Adipose tissue (tissue), 3 donors: ENCODE measurements around the gene NTN1. TPM values are rescaled to one million over a fixed set of nuclear protein-coding genes. Genes with fewer than 3 reads are reported as not detected.

Source experiments
- H3K27ac ChIP-seq: one replicate; pipeline ENCODE4 v1.5.1; 2013; ENCODE audit warnings: low read depth, low read length
- WGBS, 3 donors: extraction: QIAGEN DNeasy Blood & Tissue Kit; methylation state at CpG; one replicate each; pipeline ENCODE4 v1.1.7; 2013; 5-methylcytosine and 5-hydroxymethylcytosine counted together
- polyA plus RNA-seq, 3 donors: library from polyadenylated mRNA; stranded (reverse); fragments of 200-250 nt; gene quantifications; one replicate each; pipeline ENCODE4 v1.2.3, GENCODE V29; 2013
- donor health status: healthy with polysubstance abuse.
- donor health status: Bipolar disorder and iron deficiency.
- donor health status: healthy.

Gene NTN1
- polyA plus RNA-seq, 3 donors: 1.6 to 3.7 (median 2.0) TPM

GRCh38 chr17:9195961-9196670 is 174.8 kb downstream of the NTN1 start:
- H3K27ac ChIP-seq: no peak overlapping the region
- 68 to 83% (median 83%) methylated on average over 10 of the region's 10 CpGs for WGBS, 3 donors

GRCh38 chr17:9199571-9200551 is 178.6 kb downstream of the NTN1 start:
- no peak overlapping the region for H3K27ac ChIP-seq
- WGBS, 3 donors: 84 to 90% (median 90%) methylated on average over 16 of the region's 16 CpGs

- WGBS, 3 donors: 72 to 84% (median 84%) methylated on average over 5 of the region's 5 CpGs
- no peak overlapping the region for H3K27ac ChIP-seq
Measured at GRCh38 chr17:9200699-9201359, 179.5 kb downstream of the NTN1 start.

- no peak overlapping the region for H3K27ac ChIP-seq
- WGBS, 3 donors: 77 to 85% (median 79%) methylated on average over 5 of the region's 5 CpGs
Measured at GRCh38 chr17:9202532-9202931, 181.2 kb downstream of the NTN1 start.

GRCh38 chr17:9203771-9204425 is 182.6 kb downstream of the NTN1 start:
- no peak overlapping the region for H3K27ac ChIP-seq
- 67 to 77% (median 77%) methylated on average over 3 of the region's 3 CpGs for WGBS, 3 donors

- 71 to 79% (median 77%) methylated on average over 5 of the region's 5 CpGs for WGBS, 3 donors
- H3K27ac ChIP-seq: no peak overlapping the region
Measured at GRCh38 chr17:9204637-9205329, 183.5 kb downstream of the NTN1 start.

GRCh38 chr17:9205520-9206409 is 184.5 kb downstream of the NTN1 start:
- 78 to 82% (median 79%) methylated on average over 14 of the region's 14 CpGs for WGBS, 3 donors
- no peak overlapping the region for H3K27ac ChIP-seq

GRCh38 chr17:9206410-9206703 is 185.0 kb downstream of the NTN1 start:
- no peak overlapping the region for H3K27ac ChIP-seq
- 50 to 56% (median 50%) methylated on average over 7 to 8 of the region's 8 CpGs for WGBS, 3 donors

- H3K27ac ChIP-seq: no peak overlapping the region
- WGBS, 3 donors: 32 to 54% (median 50%) methylated on average over 14 of the region's 14 CpGs
Measured at GRCh38 chr17:9206741-9207332, 185.5 kb downstream of the NTN1 start.

GRCh38 chr17:9208381-9209105 is 187.2 kb downstream of the NTN1 start:
- no peak overlapping the region for H3K27ac ChIP-seq
- WGBS, 3 donors: 91 to 95% (median 93%) methylated on average over 10 of the region's 10 CpGs

- WGBS, 3 donors: 92 to 95% (median 92%) methylated on average over 5 of the region's 5 CpGs
- no peak overlapping the region for H3K27ac ChIP-seq
Measured at GRCh38 chr17:9209347-9209746, 188.0 kb downstream of the NTN1 start.

- 76 to 85% (median 77%) methylated on average over 7 of the region's 7 CpGs for WGBS, 3 donors
- no peak overlapping the region for H3K27ac ChIP-seq
Measured at GRCh38 chr17:9209781-9210370, 188.6 kb downstream of the NTN1 start.

- WGBS, 3 donors: 66 to 73% (median 68%) methylated on average over 13 of the region's 13 CpGs
- no peak overlapping the region for H3K27ac ChIP-seq
Measured at GRCh38 chr17:9211133-9211765, 189.9 kb downstream of the NTN1 start.

GRCh38 chr17:9212376-9213302 is 191.3 kb downstream of the NTN1 start:
- no peak overlapping the region for H3K27ac ChIP-seq
- 90 to 93% (median 92%) methylated on average over 29 to 30 of the region's 30 CpGs for WGBS, 3 donors

GRCh38 chr17:9213303-9213640 is 192.0 kb downstream of the NTN1 start:
- 76 to 86% (median 86%) methylated on average over 3 of the region's 3 CpGs for WGBS, 3 donors

More at GRCh38 chr17:9213303-9213640, 192.0 kb downstream of the NTN1 start:
- no peak overlapping the region for H3K27ac ChIP-seq
